Chondrocyte (in vitro differentiated cells): ENCODE results near the gene OBI1. TPM values are rescaled to one million over a fixed set of nuclear protein-coding genes. Genes with fewer than 3 reads are reported as not detected.

Experiments used
- DNase-seq: peaks from one replicate; pipeline ENCODE4 v3.0.0; 2021; ENCODE audit warnings: mixed read lengths, low spot score
- H3K27ac Mint-ChIP-seq: one replicate; pipeline ENCODE4 v1.8.0; 2021; ENCODE audit warnings: mild to moderate bottlenecking, moderate library complexity, mixed read lengths; ENCODE audit not compliant: unreplicated experiment
- H3K27me3 Mint-ChIP-seq: 2 replicates; pipeline ENCODE4 v1.8.0; 2021; ENCODE audit warnings: low read depth, mixed read lengths
- H3K36me3 Mint-ChIP-seq: 2 replicates; pipeline ENCODE4 v1.8.0; 2021; ENCODE audit warnings: low read depth, mixed read lengths
- H3K4me1 Mint-ChIP-seq: 2 replicates; pipeline ENCODE4 v1.8.0; 2021; ENCODE audit warnings: low read depth, mild to moderate bottlenecking, mixed read lengths
- H3K4me3 Mint-ChIP-seq: one replicate; pipeline ENCODE4 v1.8.0; 2021; ENCODE audit warnings: mild to moderate bottlenecking, moderate library complexity, mixed read lengths; ENCODE audit not compliant: unreplicated experiment
- H3K9me3 Mint-ChIP-seq: 2 replicates; pipeline ENCODE4 v1.8.0; 2021; ENCODE audit warnings: low read depth, mixed read lengths
- CTCF ChIP-seq: fragments of 200-600 bp; sonication (generic); IDR thresholded peaks from 2 replicates; pipeline ENCODE4 v1.5.0; 2021; ENCODE audit warnings: antibody characterized with exemption, mild to moderate bottlenecking, moderate library complexity
- total RNA-seq: library from RNA; stranded (reverse); gene quantifications from 3 replicates; pipeline ENCODE4 v1.2.1, GENCODE V29; 2021

Gene OBI1
- total RNA-seq, 1 donor from 2014 or later = 8.8 TPM

DNA sequence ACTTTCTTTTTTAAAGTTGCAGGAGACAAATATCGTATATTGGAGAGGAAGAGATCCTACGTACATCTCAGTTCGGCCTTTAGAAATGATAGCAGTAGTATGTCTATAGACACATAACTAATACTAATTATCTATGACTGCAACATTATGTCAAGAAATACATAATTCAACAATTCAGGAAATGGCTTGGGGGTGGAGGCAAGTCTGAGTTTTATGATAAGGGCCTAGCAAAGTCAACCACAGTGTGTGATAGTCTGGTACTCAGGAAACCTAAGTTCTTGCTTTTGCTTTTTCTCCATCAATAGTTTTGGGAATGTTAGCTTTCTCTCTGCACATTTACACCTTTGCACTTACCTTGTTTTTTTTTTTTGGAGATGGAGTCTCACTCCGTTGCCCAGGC lies 27.5 kb upstream of the OBI1 start:
- no peak overlapping the region for H3K4me3 Mint-ChIP-seq
- H3K4me1 Mint-ChIP-seq = no peaks in the 10 kb centered on the region
- H3K27ac Mint-ChIP-seq = no peak overlapping the region

DNA sequence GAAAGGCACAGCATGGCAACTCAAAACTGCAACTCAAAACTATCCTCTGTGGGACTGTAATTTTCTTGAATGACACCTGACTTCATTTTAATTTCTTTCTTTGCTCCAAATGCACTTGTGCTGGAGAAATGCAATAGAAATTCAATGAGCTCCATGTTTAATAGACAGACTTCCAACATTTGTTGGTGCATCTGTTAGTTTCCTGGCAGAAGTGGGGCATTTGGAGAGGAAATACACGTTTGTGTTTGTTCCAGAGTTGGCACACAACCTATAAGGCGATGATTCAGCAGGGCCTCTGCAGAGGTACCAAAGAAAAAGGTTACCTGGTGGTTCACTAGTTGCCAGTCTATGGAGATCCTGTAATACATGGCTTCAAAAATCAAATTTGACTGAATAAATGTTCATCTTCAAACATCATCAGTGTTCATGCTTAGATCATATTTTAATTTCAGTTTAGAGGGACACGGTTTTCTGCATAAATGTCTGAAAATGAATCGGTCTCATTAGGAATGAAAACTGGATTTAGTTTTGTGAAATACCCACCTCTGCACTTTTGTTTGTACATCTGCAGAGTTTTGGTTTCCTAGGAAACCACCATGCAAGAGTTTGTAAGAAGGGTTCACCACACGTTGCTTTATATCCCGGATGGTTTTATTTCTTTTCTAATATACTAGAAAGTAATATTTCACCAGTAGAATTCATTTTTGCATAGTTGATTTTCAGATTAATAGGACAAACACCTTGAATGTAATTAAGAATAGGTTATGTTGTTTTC lies 21.8 kb upstream of the OBI1 start:
- no peak for TF ChIP-seq CTCF
- no peak for DNase-seq
- Mint-ChIP-seq H3K27ac (no peak overlapping the region), H3K4me3 (no peak overlapping the region), H3K27me3 (peaks cover 6% of the 10 kb centered on the region), H3K9me3 (peaks cover 5% of the 10 kb centered on the region), H3K36me3 (no peaks in the 10 kb centered on the region), H3K4me1 (no peaks in the 10 kb centered on the region)

More for the DNA sequence above, 27.5 kb upstream of the OBI1 start:
- DNase-seq = no peak
- no peak for TF ChIP-seq CTCF
- Mint-ChIP-seq H3K27me3 (peaks cover 17% of the 10 kb centered on the region), H3K36me3 (no peaks in the 10 kb centered on the region), H3K9me3 (peaks cover 5% of the 10 kb centered on the region)

- H3K9me3 Mint-ChIP-seq = peaks cover 5% of the 10 kb centered on the region
- no peak for TF ChIP-seq CTCF
- H3K36me3 Mint-ChIP-seq = no peaks in the 10 kb centered on the region
- DNase-seq = no peak
- H3K27ac Mint-ChIP-seq = no peak overlapping the region
- no peaks in the 10 kb centered on the region for H3K4me1 Mint-ChIP-seq
- H3K27me3 Mint-ChIP-seq = peaks cover 8% of the 10 kb centered on the region
- H3K4me3 Mint-ChIP-seq = no peak overlapping the region
Observed at GRCh38 chr13:78680115-78680561, 21.2 kb upstream of the OBI1 start.

- no peak overlapping the region for H3K27ac Mint-ChIP-seq
- H3K4me3 Mint-ChIP-seq = no peak overlapping the region
- no peak for DNase-seq
- no peak for TF ChIP-seq CTCF
- H3K9me3 Mint-ChIP-seq = peaks cover 5% of the 10 kb centered on the region
- no peaks in the 10 kb centered on the region for H3K36me3 Mint-ChIP-seq
- peaks cover 14% of the 10 kb centered on the region for H3K27me3 Mint-ChIP-seq
- no peaks in the 10 kb centered on the region for H3K4me1 Mint-ChIP-seq
Observed at GRCh38 chr13:78679329-78679728, 20.4 kb upstream of the OBI1 start.

DNA sequence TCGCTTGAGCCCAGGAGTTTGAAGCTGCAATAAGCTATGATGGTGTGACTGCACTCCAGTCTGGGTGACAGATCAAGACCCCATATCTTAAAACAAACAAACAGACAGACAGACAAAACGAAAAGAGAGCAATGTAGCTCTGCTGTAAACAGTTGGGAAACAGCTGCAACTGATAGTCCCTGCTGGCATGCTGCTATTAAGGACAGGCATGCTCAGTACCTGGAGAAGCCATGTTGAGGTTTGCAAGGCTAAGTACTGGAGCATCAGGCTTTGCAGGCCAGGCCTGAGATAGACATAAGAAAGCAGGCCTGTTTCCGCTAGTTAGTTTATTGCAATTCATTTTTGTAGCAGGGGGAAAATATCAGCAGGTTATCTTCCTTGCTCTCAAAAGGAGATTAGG lies 16.2 kb upstream of the OBI1 start:
- no peak overlapping the region for H3K4me3 Mint-ChIP-seq

More for the DNA sequence above, 16.2 kb upstream of the OBI1 start:
- Mint-ChIP-seq H3K9me3 (no peaks in the 10 kb centered on the region), H3K27me3 (peaks cover 32% of the 10 kb centered on the region), H3K27ac (no peak overlapping the region), H3K4me1 (no peaks in the 10 kb centered on the region), H3K36me3 (no peaks in the 10 kb centered on the region)
- no peak for TF ChIP-seq CTCF
- DNase-seq = no peak
